ACHN (cell line): ENCODE measurements around the gene CACNB2.
A peak's percentile ranks its signal among the peaks of the same experiment; 100 is the strongest.

Source experiments
- DNase-seq: peaks from one replicate; pipeline ENCODE4 v3.0.0-alpha.2; 2015
- in situ Hi-C: cut with HindIII; loops from 2 replicates; pipeline ENCODE4 v1.10.0; 2017; ENCODE audit warnings: low sequenced_read_pairs, low pct_ligation_motif_present, low pct_unique_long_range_greater_than_20kb

Gene CACNB2

DNA sequence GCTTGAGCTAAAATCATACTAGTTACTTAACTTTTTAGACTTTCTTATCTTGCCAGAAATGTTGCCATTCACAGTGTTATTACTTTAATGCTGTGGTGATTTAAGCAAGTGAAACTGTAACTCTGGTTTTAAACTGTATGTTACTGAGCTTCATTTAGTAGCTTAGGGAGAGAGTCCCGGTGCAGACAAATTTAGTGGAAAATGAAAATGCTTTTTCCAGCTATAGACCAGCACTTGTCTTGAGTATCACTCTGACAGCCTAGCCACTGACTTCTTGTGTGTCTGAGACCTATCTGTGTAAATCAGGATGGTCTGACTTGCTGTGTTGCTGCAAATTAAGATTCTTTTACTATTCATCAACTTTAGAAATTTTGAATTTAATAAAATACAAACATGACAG is 200.8 kb downstream of the CACNB2 start:
- DNase-seq = no peak
- in situ Hi-C loops = no loop called here

DNA sequence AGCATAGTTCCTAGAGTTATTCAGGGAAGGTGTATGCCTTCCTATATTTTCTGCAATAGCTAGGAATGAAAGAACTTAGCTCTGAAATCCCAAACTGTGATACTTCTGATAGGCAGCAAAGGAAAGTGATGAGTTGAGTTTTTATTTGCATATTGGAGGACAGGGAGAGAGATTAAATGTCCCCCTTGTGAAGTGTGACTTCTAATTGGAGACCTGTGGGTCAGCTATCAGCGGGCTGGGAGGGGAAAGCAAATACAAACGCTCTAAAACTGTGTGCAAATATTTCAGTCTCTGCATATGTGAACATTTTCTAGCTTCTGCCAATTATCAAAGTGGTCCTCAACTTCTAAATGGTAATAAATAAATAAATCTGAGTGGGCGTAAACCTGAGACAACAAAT is 203.3 kb downstream of the CACNB2 start:
- DNase-seq = no peak
- in situ Hi-C loops = no loop called here

DNA sequence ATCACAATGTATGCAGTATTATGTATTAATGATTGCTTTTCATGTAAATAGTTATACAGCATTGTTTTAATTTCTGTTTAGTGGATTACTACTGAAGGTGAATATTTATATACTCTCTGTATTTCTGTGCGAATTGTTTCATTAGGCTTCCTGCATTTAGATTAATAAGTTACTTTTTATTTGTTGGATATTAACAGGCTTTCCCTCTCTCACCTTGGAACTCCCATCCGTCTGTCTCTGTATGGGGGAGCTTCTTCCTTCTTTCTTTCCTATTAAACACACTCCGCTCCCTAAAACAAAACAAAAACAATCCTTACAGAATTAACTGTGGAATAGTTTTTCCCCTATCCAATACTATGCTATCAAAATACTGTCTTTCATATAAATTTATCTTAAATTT is 205.1 kb downstream of the CACNB2 start:
- no peak for DNase-seq
- in situ Hi-C loops = no loop called here

DNA sequence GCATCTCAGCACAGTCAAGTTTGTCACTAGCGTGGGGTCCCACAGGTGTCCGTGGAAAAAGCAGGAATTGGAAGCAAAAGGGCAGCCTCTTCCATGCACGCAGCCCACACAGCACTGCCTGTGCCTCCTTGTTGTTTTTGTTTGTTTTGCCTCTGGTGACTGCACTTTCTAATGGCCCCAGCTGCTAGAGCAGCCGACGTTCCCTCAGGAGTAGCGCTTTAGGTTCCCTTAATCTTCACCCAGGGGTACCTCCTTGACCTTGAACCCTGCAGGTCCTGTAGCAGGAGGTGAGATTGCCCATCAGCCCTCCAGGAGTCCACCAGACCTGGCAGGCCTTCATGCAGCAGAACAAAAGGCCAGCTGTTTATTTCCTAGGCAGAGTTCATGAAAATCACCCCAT is 210.1 kb downstream of the CACNB2 start:
- DNase-seq = no peak
- in situ Hi-C loops = no loop called here

DNA sequence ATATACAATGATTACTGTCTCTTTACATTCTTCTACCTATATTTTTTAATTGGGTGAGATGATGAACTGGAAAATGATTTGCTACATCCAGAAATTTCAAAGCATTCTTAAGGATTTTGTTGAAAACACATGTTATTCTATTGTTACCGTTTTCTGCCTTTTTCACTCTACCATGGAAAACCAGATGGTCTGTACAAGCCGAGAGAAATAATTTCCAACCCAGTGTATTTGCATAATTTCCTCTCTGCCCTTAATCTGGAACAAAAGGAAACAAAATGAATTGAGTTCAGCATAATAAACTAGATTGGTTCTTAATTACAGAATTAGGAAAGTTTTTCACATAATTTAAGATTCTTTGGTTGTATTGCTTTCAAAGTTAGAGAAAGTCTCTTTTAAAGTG is 211.2 kb downstream of the CACNB2 start:
- in situ Hi-C loops = no loop called here
- DNase-seq = no peak

DNA sequence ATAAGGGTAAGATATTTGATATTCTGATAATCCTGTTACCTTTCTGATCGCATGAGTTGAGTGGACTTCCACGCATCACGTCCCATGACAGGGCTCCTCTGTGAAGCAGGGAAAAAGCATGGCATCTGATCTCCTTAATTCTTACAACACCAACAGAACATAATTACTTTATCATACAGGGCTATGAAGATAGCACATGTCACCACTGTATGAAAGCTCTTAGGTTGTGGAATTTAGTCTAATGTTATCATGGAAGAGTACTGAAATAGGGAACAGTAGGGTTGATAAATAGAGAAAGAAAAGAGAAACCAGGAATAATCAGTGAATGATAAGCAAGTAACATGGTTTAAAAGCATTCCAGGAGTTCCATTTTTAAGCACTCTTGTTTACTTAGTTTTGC is 212.0 kb downstream of the CACNB2 start:
- DNase-seq = no peak
- in situ Hi-C loops = no loop called here

DNA sequence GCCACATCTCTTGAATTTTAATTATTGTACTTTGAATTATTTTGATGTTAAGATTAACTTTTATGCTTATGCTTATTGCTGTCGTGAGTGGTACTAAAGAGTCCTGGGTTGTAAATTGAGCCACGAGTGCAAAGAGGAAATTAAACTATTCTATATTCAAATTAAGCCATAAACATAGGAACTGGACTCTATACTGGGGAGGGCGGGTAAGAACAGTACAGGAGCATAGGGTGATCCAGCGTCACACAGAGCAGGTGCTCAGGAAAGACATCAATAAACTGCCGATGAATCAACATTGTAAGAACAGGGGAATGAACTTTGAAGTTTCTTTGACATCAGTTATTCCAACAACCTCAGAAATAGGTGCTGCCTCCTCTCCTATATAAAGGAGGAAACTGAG is 219.6 kb downstream of the CACNB2 start:
- in situ Hi-C loops = no loop called here
- DNase-seq = no peak

DNA sequence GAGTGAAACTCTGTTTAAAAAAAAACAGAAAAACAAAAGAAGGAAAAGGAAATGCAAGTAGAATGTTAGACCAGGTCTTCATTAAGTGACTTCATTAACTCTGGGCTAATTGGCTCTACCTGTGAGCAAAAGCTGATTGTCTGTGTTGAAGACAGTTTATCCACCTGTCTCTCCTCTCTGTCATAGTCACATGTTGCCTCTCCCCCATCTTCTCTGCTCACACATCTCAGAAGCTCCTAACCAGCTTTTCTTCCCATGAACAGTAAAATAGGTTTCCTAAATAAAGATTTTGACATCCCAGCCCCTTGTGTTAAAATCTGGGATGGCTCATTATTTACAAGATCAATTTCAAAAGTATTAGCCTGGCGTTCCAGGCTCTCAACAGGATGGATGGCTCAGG is 222.7 kb downstream of the CACNB2 start:
- DNase-seq = no peak
- in situ Hi-C loops = no loop called here

DNA sequence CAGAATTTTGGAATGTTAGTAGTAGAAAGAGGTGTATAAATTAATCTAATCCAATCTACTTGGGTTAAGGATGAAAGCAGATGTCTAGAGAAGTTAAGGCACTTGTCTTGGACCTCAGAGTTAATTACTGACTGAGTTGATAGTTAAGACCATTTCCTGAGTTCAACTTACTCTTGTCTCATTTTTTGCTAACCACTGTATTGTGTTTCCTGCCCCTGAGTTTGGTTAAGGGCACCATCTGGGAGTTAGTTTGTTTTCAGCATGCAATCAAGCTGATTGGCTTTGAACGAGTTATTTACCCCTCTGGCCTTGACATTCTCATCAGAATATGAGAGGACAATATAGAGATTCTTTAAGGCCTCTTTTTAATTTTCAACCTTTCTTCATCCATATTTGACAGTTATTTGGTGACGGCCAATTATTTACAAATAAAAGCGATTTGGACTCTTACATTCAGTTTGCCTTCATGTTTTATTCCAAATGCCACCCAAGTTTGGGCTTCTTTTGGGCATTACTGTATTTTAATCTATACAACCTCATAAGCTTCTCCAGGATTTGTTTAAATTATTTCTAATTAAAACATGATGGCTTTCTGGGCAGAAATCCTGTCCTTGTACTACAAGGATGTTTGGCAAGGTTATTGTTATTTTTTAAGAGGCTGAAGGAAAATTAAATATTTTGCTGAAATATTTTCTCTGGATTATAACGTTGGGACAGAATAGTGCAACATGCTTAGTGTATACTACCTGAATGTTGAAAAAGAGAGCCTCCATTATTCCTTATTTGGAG is 225.0 kb downstream of the CACNB2 start:
- no peak for DNase-seq
- in situ Hi-C loops = no loop called here

DNA sequence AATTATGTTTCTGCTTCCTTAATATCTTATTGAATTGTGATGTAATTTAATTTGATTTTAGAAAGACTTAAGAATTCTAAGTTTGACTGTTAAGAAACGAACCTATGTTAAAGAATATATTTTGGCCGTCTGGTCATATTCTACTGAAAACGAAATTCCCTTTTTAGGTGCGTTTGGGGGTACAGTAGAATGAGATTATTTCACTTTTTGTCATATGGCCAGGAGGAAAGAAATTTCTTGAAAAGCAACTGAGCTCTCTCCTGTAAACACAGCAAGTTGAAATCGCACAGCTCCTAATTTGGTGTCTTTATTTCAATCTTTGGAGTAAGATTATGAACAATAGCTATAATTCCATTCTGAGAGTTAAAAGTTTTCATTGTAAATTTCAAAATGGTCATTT is 227.6 kb downstream of the CACNB2 start:
- DNase-seq = no peak
- in situ Hi-C loops = no loop called here

DNA sequence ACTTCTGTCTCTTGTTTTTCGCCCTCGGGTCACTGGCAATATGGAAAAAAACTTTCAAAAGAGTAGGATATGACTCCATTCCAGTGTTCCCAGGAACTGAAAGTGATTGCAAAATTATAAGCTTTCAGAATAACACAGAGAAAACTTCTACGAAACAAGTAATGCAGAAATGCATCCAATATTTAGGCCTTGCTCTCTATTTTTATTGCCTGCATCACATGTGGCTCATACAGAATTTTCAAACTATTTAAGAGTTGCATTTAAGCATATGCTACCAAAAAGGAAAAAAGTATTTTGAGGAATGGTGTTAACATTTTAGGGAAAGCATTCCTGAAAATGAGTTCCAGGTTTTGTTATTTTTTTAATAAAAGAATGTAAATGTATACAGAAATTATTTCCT is 228.0 kb downstream of the CACNB2 start:
- in situ Hi-C loops = no loop called here
- DNase-seq = no peak

DNA sequence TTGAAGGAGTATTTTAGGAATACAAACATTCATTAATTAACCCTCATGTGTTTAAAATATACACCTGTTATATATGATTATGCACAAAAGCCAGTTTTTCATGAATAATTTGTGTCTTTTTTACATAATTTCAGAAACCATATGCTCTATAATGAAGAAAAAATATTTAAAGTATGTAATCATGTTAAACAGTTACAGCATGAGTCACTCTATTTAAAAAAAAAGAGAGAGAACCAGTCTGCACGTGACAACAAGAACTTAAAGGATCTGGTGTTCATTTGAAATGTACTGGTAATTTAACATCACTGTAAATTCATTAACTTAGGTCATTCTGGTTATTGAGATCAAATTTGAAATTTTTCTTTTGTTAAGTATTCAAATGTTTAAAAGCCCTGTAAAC is 228.5 kb downstream of the CACNB2 start:
- DNase-seq = peak; percentile 8
- in situ Hi-C loops = no loop called here

DNA sequence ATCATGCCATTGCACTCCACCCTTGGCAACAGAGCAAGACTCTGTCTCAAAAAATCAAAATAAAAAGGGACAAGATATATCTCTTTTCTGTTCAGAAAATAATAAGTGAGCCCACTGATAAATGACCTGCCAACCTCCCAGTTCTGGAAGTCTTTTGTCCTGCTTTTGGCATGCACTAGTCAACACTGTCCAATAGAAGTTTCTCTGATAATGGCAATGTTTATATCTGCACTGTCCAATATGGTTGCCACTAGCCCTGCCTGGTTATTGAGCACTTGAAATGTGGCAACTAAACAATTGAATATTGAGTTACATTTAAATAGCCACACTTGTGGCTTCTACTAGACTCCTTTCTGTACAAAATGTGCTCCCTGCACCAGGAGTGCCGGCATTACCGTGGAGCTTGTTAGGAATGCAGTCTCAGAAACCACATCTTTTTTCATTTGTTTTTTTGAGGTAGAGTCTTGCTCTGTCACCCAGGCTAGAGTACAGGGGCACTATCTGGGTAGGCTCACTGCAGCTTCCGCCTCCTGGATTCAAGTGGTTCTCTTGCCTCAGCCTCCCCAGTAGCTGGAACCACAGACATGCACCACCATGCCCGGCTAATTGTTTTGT is 229.7 kb downstream of the CACNB2 start:
- no peak for DNase-seq
- in situ Hi-C loops = no loop called here

DNA sequence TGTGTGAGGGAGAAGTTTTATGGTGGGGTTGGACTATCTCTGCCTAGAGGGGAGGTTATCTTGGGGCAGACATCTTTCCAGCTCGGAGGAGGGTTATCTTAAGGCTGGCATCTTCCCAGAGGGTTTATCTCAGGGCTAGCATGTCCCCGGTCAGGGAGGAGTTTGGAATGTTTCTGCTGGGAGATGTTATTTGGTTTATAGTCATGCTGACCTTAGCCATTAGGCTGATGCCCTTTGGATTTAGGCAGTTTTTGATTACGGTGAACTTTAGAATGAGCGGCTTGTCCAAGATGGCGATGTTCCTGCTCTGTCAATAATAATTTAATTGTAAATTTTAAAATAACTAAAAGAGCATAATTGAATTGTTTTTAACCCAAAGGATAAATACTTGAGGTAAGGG is 236.4 kb downstream of the CACNB2 start:
- in situ Hi-C loops = no loop called here

DNA sequence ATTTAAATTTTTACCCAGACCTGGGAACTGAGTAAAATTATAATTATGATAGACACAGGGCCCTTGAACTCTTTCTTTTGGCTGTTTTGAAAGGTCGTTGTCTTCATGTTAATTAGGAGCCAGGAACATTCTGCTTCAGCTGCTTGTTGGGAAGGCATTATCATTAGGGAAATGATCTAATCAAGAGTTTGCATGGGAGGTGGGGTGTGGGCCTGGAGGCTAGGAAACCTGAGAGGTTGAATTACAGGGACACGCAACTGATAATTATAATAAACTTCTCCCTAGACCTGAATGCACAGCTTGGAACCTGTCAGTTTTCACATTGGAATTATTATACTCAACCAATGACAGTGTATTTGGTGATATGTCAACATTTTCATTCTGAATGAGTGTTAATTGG is 237.7 kb downstream of the CACNB2 start:
- no peak for DNase-seq
- in situ Hi-C loops = no loop called here

More for the DNA sequence above, 236.4 kb downstream of the CACNB2 start:
- DNase-seq = no peak

DNA sequence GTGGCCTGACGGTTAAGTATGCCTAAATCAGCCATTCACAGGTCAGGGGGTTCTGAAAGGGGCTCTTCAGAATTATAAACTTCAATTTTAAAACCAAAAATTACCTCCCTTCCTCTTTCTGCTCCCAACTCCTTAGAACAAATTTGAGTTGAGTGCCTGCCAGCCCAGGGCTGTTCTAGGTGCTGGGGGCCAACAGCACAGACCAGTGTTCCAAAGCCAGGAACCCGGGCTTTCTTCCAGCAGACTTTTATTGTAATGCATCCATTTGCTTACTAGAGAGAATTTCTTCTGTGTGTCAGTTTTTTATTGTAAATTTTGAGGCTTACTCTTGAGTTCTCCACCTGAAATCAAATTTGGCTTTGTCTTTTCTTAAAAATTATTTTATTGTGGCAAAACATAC is 238.5 kb downstream of the CACNB2 start:
- in situ Hi-C loops = no loop called here
- no peak for DNase-seq

DNA sequence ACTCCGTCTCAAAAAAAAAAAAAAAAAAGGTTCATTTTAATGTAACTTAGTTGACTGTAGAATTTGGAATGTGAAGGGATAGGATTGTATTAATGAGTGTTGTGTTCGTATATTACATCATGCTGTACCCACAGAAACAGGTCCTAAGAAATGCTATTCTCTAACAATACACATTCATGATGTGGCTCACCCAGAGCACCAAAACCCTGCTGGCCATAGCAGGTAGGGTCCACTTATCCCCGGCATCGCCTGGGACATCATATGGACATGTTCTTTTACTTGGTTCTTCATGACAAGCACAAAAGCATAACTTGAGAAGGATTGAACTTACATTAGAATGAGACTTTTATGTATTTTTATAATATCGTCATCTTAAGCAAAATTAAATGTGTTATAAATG is 241.5 kb downstream of the CACNB2 start:
- in situ Hi-C loops = no loop called here
- DNase-seq = no peak

DNA sequence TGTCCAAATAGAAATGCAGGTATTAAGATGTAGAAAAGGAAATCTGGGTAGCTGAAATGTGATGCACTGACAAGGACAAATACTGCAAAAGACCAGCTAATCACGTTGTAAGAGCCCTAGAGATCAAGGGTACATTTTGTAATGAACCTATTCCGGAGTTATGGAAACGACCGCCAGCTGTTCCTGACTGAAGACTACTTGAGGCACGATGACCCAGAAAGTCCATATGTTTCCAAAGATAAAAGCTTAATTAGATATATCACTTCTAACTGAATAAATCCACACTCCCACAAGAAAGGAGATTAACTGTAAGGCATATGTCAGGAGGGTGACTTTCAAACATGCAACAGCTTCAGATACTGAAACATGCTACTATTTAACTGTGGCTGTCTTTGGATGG is 257.7 kb downstream of the CACNB2 start:
- no peak for DNase-seq
- in situ Hi-C loops = no loop called here

DNA sequence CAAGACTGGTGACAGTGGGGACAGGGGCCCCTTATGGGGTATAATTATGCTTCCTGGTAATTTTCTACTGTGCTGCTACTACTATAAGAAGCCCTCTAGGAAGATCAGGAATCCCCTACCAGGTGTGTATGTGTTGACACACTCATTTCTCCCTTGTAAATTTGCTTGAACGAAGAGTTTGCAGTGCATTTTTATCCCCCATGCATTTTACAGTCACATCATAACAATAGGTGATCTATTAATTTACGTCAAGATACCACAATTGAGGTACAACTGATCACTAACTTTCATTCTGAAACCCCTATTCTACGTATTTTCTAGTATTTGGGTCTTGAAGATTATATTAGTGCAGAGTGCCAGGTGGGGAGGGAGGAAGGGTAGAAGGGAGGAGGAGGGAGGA is 258.9 kb downstream of the CACNB2 start:
- DNase-seq = no peak
- in situ Hi-C loops = no loop called here

DNA sequence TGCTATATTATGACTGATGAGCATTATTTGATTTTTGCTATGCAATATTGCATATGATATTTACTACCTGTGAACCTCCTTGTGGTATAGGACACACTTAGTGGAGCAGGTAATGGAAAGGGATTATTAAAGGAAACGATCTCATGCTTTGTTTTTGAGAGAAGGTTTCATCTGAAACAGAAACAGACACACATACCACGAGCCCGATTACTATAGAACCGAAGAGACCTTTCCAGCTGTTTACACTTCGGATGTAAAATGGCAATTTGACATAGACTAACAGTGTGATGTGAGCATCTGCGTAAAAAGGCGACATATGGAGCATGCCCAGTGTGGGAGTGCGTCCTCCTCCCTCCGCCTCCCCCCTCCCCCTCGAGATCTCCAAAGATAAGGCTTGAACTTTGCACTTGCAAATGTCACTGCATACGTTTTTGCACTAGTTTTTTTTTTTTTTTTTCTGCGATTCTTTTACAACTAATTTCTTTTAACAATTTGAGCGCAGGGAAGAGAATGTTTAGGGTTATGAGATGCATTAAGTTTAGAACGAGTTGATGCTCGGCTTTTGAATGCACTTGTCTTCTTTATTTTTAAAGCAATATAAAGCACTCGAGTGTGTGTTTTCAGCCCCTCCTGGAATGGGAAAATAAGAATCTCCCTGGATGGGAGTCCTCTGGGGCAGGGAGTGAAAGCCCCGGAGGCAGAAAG is 260.1 kb downstream of the CACNB2 start:
- no peak for DNase-seq
- in situ Hi-C loops = no loop called here
